HG02798 (cell line): ENCODE data around the gene HEPN1.

Experiments used
- ATAC-seq: cut with Tn5 transposase; IDR thresholded peaks from one replicate; pipeline ENCODE4 v1.9.1; 2021; ENCODE audit warnings: mild to moderate bottlenecking; ENCODE audit not compliant: unreplicated experiment, poor library complexity

The HEPN1 gene

DNA sequence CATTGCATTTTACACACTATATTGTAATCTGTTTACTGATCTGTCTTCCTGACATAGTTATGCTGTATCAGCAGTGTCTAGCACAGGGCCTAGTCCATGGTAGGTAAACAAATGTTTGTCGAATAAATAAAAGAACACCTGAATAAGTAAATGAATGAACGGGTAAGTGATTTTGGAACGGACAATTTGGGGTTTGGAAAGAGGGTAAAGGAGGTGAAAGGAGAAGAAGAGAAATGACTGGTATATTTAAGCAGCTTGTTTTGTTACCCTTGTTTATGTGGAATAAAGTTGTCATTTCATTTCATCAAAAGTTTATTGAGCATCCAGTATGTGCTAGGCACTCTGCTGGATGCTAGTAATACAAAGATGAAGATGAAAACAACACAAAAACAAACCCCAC lies at the start of gene HEPN1:
Gene HEPN1 (plus strand): TSS at position 301 of the 400 bp plus-strand sequence.
- no peak for ATAC-seq

GRCh38 chr11:124869331-124869730 lies 49.7 kb upstream of the HEPN1 start:
- no peak for ATAC-seq

DNA sequence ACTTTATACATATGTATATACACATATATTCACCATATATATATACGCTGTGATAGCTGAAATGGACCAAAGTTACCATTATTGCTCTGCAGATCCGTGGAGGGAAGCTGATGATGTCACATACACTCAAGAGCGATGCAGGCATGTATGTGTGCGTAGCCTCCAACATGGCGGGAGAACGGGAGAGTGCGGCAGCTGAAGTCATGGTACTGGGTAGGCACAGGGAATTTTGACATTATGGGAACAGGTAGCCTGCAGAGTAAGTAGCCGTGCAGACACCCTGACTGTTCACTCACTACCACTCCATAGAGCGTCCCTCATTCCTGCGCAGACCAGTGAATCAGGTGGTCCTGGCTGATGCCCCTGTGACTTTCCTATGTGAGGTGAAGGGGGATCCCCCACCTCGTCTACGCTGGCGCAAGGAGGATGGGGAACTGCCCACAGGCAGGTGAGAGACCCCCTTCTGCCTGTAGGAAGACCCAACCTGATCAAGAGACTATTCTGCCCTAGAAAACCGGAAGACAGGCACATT lies 49.1 kb upstream of the HEPN1 start:
- no peak for ATAC-seq

- no peak for ATAC-seq
These were observed 48.6 kb upstream of the HEPN1 start for GRCh38 chr11:124870430-124870829.

DNA sequence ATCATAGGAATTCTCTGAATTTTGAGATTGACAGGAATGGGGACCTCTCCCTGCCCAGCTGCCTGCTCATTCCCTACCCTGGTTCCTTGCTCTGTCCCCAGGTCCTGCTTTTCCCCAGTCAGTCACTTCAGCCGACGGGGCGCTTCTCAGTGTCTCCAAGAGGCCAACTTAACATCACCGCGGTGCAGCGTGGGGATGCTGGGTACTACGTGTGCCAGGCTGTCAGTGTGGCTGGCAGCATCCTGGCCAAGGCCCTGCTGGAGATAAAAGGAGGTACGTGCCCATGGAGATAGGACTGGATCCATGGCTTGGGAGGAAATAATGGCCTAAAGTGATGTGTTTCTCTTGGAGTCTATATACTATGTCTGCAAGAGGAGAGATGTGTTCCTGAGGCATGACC lies 46.8 kb upstream of the HEPN1 start:
- no peak for ATAC-seq

DNA sequence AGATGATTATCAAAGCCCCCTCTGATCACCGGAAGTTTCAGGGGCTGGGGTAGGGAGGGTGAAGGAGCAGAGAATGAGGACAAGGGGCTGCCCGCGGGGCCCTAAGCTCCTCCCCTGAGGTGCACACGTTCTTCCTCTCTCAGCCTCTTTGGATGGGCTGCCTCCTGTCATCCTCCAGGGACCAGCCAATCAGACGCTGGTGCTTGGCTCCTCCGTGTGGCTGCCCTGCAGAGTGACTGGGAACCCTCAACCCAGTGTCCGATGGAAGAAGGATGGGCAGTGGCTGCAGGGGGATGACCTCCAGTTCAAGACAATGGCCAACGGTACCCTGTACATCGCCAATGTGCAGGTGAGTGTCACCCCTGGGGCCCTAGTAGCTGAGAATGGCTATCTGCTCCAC lies 46.3 kb upstream of the HEPN1 start:
- ATAC-seq = no peak

DNA sequence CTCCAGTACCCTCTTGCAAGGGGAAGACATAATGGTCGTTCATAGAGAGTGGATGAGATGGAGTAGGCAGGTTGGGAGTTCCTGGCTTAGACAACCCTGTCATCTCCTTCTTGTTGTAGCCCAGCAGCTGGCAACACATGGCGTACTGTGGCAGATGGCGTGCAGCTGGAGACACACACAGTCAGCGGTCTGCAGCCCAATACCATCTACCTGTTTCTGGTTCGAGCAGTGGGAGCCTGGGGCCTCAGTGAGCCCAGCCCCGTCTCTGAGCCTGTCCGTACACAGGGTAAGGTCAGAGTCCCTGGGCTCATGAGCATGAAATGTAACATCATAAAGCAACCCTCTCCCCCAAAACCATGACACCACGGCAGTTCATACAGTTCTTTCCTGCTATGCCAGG lies 45.1 kb upstream of the HEPN1 start:
- no peak for ATAC-seq

DNA sequence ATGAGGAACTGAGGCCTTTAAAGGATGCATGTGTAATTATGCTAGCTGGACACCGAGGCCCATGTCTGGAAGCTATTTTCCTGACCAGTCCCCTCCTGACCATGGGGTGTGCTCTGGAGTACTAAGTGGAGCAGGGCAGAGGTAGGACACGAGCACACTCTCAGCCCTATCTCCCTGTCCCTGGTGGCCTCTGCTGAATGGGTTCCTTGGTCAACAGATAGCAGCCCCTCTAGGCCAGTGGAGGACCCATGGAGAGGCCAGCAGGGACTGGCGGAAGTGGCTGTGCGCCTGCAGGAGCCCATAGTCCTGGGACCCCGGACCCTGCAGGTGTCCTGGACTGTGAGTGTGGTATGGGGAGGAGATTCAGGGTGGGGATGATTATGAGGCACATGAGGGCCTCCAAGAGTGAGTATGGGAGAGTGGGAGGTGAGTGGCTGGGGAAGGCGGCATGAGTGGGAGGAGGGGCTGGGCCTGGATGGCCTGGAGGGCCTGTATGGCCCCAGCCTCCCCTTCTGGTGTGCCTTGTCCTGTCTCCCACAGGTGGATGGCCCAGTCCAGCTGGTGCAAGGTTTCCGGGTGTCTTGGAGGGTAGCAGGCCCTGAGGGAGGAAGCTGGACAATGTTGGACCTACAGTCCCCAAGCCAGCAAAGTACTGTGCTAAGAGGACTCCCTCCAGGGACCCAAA lies 44.3 kb upstream of the HEPN1 start:
- no peak for ATAC-seq

DNA sequence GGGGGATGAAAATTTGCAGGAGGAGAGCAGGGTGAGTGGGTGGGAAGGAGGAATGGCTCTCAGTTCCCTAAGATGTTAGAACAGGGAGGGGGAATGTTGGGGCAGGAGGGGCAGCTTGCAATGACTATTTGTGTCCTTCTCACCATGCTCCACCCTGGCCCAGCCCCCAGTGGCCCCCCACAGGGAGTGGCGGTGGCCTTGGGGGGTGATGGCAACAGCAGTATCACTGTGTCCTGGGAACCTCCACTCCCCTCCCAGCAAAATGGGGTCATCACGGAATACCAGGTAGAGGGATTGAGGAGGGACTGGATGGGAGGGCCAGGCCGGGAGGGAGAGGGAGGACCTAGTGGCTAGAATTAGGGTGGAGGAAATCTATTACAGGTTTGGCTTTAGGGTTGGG lies 43.6 kb upstream of the HEPN1 start:
- ATAC-seq = no peak

GRCh38 chr11:124875943-124876817 lies 42.9 kb upstream of the HEPN1 start:
- peak; percentile 91 for ATAC-seq

DNA sequence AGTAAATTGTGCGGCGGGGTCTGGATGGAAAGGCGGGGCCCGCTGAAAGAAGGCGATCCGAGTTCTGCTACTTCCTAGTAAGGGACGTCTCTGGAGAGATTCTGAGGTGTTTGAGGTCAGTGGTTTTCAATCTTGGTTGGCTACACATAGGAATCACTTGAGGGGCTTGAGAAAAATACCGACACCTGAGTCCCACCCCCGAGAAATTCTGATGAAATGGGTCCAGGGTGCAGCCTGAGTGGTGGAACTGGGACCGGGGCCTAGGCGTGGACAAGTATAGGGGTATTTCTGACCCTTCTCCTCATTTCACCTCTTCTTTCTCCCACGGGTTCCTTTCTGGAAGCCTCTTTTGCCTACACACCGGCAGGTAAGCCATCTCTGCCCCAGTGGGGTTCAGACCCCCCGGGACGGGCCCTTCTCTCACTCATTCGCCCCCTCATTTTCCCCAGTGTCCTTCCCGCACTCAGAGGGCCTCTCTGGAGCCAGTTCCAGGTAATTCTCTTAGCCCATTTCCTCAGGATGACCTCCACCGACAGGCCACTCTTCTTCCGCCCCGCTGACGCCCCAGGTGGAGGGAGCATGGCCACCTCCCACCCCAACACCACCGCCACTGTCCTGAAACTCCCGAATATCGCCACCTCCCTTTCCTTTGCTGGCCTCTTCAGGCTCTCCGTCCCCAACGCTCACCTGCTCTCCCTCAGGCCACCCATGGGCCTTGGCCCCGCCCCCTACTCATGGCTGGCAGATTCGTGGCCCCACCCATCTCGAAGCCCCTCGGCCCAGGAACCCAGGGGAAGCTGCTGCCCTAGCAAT lies 42.0 kb upstream of the HEPN1 start:
- ATAC-seq = no peak

DNA sequence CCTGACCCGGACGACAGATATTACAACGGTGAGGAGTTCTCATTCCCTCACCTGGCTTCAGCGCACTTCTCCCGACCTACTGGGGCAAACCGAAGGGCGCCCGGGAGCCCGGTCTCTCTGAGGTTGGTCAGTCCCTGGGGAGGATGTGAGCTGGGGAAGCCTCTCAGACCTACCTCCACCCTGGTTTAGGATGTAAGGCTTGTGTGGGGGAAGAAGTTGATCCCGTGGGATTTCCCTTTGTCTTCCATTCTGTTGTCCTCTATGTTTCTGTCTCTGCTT lies 41.5 kb upstream of the HEPN1 start:
- ATAC-seq = no peak

DNA sequence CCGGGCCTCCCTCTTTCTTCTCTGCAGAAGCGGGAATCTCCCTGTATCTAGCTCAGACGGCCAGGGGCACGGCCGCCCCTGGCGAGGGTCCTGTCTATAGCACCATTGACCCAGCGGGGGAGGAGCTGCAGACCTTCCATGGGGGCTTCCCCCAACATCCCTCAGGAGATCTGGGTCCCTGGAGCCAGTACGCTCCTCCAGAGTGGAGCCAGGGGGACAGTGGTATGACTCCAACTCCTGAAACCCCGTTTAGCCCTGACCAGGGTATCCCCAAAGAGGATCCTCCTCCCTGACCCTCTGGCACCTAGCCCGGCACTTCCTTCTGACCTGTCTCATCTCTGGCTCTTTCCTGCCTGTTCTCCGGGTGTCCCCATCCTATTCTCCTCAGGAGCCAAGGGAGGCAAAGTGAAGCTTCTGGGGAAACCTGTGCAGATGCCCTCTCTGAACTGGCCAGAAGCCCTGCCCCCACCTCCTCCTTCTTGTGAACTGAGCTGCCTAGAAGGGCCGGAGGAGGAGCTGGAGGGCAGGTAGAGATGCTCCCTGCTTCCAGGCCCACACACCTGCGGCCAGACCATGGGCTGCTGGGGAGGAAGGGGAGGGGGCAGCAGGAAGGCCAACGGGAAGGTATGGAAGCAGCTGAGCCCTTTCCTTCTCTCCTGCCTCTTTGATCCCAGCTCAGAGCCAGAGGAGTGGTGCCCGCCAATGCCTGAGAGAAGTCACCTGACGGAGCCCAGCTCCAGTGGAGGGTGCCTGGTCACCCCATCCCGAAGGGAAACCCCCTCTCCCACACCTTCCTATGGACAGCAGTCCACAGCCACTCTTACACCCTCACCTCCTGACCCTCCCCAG lies 40.9 kb upstream of the HEPN1 start:
- no peak for ATAC-seq

- no peak for ATAC-seq
These were observed 40.1 kb upstream of the HEPN1 start for GRCh38 chr11:124878759-124879492.

DNA sequence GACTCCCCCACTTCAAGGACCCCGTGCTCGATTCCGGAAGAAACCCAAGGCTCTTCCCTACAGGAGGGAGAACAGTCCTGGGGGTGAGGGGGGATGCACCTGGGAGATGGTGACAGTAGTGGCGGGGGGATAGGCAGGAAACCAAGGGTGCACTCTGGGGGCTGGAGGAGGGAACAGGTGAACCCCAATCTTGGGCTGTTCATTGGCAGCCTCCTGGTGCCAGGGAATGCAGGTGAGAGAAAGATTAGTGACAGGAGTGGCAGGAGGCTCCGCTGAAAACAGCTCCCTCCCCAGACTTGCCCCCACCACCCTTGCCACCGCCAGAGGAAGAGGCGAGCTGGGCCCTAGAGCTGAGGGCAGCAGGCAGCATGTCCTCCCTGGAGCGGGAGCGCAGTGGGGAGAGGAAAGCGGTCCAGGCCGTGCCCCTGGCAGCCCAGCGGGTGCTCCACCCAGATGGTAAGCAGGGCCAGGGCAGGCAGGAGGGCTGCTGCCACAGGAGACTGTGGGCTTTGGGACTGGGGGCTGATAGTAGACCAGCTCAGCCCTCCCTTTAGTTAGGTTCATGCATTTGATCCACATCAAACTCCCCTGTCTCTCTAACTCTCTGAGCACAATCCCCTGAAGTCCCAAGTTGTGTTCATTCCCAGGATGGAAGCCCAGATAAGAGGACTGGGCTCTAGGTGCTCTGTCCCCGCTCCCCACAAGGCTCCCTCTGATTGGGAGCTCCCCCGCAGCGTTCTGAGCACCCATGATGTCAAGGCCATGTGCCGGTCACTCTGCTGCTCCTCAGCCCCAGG lies 39.4 kb upstream of the HEPN1 start:
- ATAC-seq = no peak

GRCh38 chr11:124880290-124880611 lies 38.8 kb upstream of the HEPN1 start:
- no peak for ATAC-seq

DNA sequence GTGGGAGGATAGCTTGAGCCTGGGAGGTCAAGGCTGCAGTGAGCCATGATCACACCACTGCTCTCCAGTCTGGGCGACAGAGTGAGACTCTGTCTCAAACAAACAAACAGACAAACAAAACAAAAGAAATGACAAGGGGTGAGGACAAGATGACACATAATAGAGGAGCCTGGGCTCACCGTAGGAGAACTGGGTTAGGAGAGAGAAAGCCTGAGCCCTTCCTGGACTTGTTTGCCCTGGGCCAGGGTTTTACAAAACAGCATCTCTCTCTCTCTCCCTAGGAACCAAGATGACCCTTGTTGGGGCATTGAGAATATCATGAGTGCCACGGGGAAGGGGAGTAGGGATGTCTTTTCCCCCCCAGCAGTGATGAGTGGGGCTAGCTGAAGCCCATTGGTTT lies 38.1 kb upstream of the HEPN1 start:
- no peak for ATAC-seq

GRCh38 chr11:124882339-124883071 lies 36.5 kb upstream of the HEPN1 start:
- no peak for ATAC-seq
